Esophagus muscularis mucosa (tissue), 4 donors: ENCODE data around the gene MYLK.

Experiments
- EP300 ChIP-seq: sonication (generic); formaldehyde crosslinking; IDR thresholded peaks from one replicate; pipeline ENCODE4 v1.6.1; 2017; ENCODE audit warnings: antibody characterized with exemption
- POLR2A ChIP-seq: fragments of 450-650 bp; IDR thresholded peaks from one replicate; pipeline ENCODE4 v1.6.1; 2017; ENCODE audit warnings: antibody characterized with exemption, moderate library complexity, mild to moderate bottlenecking, low read depth
- POLR2AphosphoS5 ChIP-seq, 2 donors: sonication (generic); formaldehyde crosslinking; IDR thresholded peaks; one replicate each; pipeline ENCODE4 v1.6.1; 2017; ENCODE audit warnings: antibody characterized with exemption in 2 of 2
- TF ChIP-seq, protein P1 (sequence below), 3 experiments: fragments of 200-600 bp in 2 of 3; fragments of 450-650 bp in 1 of 3; sonication (generic) in 2 of 3; IDR thresholded peaks; one replicate each; pipeline ENCODE4 v1.5.1; 2017 to 2019; ENCODE audit warnings: antibody characterized with exemption in 3 of 3, mild to moderate bottlenecking in 2 of 3, moderate library complexity in 1 of 3

DNA sequence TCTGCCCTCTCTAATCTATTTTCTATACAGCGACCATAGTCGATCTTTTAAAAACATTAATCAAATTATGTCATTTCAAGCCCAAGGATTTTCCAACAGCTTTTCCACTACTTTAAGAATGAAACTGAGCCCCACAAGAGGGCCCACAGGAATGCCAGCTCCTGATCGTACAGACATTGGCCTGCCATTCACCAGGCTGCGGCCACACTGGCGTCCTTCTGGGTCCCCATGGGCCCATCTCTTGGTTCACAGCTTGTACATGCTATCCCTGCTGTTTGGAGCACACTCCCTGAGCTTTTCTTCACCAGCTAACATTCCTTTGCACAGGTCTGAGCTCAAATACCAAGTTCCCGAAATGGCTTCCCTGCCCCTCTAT is 149.6 kb downstream of the MYLK start:
- TF ChIP-seq, protein P1, sequence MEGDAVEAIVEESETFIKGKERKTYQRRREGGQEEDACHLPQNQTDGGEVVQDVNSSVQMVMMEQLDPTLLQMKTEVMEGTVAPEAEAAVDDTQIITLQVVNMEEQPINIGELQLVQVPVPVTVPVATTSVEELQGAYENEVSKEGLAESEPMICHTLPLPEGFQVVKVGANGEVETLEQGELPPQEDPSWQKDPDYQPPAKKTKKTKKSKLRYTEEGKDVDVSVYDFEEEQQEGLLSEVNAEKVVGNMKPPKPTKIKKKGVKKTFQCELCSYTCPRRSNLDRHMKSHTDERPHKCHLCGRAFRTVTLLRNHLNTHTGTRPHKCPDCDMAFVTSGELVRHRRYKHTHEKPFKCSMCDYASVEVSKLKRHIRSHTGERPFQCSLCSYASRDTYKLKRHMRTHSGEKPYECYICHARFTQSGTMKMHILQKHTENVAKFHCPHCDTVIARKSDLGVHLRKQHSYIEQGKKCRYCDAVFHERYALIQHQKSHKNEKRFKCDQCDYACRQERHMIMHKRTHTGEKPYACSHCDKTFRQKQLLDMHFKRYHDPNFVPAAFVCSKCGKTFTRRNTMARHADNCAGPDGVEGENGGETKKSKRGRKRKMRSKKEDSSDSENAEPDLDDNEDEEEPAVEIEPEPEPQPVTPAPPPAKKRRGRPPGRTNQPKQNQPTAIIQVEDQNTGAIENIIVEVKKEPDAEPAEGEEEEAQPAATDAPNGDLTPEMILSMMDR (IDR thresholded peaks at IDR 0.05), result no peak
- TF ChIP-seq EP300 (no peak), POLR2A (no peak), POLR2AphosphoS5 (IDR thresholded peaks at IDR 0.05) (no peak)
